ENCODE data around the gene BANP.

DNA sequence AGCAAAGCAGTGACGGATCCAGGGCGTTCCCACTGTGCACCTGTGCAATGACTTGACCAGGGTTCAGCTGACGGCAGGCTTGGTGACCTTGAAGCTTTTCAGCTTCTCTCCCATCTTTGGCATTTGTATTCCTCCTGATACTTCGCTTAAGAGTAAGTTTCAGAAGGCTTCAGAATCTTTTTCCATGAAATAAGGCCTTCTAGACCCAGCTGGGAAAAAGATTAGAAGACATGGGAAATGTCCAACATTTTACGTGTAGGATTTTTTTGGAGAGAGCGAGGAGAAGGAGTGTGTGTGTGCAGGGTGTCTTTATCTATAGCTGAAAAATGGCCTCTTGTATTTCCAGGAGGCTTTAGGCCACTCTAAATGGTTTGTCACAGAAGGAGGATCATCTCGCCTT is 104.1 kb downstream of the BANP start:
- TF ChIP-seq, protein P1, sequence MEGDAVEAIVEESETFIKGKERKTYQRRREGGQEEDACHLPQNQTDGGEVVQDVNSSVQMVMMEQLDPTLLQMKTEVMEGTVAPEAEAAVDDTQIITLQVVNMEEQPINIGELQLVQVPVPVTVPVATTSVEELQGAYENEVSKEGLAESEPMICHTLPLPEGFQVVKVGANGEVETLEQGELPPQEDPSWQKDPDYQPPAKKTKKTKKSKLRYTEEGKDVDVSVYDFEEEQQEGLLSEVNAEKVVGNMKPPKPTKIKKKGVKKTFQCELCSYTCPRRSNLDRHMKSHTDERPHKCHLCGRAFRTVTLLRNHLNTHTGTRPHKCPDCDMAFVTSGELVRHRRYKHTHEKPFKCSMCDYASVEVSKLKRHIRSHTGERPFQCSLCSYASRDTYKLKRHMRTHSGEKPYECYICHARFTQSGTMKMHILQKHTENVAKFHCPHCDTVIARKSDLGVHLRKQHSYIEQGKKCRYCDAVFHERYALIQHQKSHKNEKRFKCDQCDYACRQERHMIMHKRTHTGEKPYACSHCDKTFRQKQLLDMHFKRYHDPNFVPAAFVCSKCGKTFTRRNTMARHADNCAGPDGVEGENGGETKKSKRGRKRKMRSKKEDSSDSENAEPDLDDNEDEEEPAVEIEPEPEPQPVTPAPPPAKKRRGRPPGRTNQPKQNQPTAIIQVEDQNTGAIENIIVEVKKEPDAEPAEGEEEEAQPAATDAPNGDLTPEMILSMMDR (IDR thresholded peaks at IDR 0.05), result no peak
- no peak for TF ChIP-seq POLR2A (IDR thresholded peaks at IDR 0.05)

Data from heart left ventricle (tissue), 13 donors.